HG03469 (cell line): ENCODE results near the gene CD96.
"Not testable (repeated sequence)": the region's sequence is repeated elsewhere in the genome, so short reads cannot be mapped to it uniquely, and the experiment has no call there.

Source experiments
- ATAC-seq: cut with Tn5 transposase; IDR thresholded peaks from one replicate; pipeline ENCODE4 v1.9.1; 2021; ENCODE audit warnings: mild to moderate bottlenecking, moderate library complexity, moderate number of reproducible peaks; ENCODE audit not compliant: unreplicated experiment

The CD96 gene

DNA sequence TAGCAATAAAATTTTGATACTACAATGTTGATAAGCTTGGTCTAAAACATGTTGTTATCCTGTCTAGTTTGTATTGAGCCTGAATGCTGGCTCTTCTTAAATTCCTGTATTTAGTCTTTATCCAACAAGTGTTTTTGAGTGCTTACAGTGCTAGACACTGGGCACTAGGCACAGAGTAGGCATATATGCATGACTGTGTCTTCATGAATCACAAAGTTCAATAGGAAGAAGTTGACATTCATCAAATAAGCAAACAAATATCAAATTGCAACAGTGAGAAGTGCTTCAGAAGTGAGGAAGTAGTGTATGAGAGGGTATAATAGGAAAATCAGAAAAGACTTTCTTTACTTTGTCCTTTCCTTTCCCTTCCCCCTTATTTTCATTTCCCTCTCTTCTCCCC lies 6.8 kb downstream of the CD96 start:
- ATAC-seq, result no peak

DNA sequence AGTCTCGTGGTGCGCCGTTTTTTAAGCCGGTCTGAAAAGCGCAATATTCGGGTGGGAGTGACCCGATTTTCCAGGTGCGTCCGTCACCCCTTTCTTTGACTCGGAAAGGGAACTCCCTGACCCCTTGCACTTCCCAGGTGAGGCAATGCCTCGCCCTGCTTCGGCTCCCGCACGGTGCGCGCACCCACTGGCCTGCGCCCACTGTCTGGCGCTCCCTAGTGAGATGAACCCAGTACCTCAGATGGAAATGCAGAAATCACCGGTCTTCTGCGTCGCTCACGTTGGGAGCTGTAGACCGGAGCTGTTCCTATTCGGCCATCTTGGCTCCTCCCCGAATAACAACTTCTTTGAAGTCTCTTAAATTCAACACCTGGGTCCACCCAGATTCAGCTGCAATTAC lies 19.9 kb downstream of the CD96 start:
- not testable (repeated sequence) for ATAC-seq

DNA sequence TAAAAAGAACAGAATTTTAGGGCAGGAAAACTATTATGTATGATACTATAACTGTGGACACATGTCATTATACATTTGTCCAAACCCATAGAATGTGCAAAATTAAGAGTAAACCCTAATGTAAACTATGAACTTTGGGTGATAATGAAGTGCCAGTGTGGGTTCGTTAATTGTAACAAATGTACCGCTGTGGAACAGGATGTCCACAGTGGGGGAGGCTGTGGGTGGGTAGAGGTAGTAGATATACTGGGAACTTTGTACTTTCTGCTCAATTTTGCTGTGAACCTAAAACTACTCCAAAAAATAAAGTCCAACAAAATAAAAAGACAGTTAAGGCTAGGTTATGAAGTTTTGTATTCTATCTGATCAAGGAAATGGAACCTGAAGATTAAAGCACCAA lies 24.8 kb downstream of the CD96 start:
- no peak for ATAC-seq

DNA sequence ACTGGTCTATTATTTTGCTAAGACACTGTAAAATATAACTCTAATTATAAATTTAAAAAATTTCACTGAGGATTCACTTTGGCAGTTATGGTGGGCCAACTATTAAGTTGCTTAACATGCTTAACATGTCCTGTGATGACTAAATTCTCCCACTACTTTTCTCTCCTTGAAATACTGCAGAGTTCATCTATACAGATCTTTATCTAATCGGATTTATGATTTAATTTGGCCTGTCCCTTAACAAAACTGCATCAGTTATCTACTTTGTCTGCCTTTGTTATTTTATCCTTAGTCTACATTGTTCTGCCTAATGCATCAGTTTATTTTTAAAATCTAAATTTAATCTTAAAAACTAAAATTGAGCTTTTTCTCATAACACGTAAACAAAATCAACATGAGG lies 26.4 kb downstream of the CD96 start:
- no peak for ATAC-seq

DNA sequence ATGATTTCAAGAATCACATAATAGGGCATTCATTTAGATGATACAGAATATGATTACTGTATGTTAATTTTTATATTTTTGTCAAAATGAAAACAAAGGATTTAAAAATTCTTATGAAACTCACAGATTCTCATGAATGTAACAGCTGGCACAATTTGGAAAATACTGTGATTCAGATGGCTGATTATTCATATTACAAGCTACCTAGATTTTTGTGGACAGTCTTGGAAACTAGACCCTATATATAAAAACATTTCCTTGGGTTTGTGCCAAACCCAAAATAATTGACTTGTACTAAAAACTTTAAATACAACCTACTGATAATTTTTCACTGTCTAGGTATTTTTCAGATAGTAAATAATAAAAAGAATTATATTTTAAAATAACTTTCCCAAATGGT lies 26.9 kb downstream of the CD96 start:
- no peak for ATAC-seq

DNA sequence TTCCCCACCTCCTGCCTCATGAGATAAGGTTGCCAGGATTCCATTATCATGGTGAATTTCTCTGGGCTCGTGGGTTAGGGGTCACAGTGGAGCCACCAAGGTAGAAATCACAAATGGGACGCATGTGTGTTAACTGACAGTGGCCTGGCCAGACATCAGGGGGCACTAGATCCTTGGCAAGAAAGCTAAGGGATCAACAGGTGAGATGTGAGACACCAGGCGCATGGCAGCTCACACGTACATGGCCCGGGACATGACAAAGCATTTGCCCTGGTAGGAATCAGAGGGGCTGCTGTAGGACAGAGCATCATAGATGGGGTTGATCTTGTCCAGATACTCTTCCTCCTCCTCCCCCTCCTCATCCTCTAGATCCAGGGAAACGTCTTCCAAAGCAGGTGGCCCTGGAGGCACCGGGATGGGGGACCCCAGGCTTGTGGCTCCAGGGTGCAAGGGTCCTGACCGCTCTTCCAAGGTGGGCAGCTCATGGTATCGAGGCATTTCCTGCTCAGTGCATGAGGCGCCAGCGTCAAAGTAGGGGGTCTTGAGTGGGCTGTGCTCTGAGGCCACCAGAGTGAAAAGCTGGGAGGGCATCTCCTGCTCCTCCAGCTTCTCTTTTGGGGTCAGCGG lies 28.5 kb downstream of the CD96 start:
- no peak for ATAC-seq

GRCh38 chr3:111571282-111571681 lies 29.3 kb downstream of the CD96 start:
- no peak for ATAC-seq

- ATAC-seq, result no peak
Measured at GRCh38 chr3:111571907-111572460, 30.0 kb downstream of the CD96 start.

DNA sequence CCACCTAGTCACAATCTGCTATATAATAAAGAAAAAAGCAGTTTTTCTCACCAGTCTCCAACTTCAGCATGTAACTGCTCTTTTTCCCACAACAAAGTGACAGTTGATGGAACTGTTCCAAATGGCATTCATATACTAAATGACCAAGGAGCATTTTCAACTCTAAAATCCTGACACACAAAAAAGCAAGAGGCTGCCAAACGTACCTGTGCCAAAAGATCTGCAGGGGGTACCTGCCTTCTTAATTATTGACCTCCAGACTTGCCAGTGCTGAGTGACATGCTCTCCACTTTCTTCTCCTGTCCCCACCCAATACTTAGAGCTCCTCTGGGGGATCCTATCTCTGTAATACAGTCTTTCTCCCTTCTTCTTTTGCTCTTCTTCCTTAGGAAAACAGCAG lies 35.1 kb downstream of the CD96 start:
- ATAC-seq, result no peak

DNA sequence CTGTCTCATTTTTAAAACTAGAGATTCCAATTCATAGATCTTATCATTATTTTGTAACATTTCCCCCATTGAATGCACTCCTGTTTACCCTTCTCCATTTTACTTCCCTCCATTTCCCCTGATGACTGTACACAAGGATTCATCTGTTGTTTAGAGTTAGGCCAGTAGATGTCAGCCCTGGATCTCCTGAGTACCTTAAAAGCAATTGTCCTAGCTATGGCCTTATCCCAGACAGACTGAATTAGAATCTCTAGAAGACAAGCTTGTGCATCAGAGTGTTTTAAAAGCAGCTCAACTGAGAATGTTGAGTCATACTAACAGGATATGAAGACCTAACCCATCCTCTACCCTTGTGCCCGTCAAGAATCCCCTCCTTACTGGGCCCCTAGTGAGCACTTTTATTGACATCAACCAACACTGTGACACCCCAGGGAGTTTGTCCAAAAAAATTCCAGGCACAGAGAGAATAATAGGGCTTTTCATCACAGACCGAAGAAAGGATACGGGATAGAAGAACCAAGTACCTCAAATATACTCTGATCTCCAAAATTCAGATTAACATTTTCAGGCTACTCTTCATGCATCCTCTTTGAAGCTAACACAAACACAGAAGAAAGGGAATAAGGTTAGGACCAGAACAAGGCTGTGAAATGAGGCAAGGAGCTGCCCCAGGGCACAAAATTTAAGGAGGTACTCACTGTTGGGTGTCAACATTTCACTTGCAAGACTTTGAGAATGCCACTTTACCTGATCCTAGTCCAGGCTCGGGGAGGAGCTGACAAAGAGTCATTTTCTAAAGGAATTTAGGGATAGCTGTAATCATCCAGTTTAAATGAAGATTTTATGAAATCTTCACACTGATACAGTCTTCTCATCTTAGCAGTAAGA lies 36.0 kb downstream of the CD96 start:
- peak; percentile 98 for ATAC-seq

- no peak for ATAC-seq
Measured at GRCh38 chr3:111578867-111579266, 36.9 kb downstream of the CD96 start.

GRCh38 chr3:111579495-111579894 lies 37.5 kb downstream of the CD96 start:
- ATAC-seq, result no peak

- ATAC-seq, result no peak
Measured at GRCh38 chr3:111581403-111582119, 39.6 kb downstream of the CD96 start.

GRCh38 chr3:111582120-111582474 lies 40.1 kb downstream of the CD96 start:
- ATAC-seq, result no peak

DNA sequence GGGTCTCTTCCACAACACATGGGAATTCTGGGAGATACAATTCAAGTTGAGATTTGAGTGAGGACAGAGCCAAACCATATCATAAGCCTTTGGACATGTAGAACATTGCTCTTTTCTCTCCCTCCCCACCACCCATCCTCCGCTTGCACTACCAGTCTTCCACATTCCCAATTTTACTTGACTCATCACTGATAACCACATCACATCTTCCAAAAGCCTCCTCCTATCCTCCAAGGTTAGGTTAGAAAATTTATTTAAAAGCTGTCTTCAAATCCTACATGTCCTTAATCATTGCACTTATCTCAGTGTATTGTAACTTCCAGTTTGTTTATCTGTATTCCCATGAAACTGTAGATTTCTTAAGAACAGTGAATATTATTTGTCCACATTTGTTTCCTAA lies 42.7 kb downstream of the CD96 start:
- ATAC-seq, result no peak

GRCh38 chr3:111585217-111585616 lies 43.2 kb downstream of the CD96 start:
- ATAC-seq, result no peak

DNA sequence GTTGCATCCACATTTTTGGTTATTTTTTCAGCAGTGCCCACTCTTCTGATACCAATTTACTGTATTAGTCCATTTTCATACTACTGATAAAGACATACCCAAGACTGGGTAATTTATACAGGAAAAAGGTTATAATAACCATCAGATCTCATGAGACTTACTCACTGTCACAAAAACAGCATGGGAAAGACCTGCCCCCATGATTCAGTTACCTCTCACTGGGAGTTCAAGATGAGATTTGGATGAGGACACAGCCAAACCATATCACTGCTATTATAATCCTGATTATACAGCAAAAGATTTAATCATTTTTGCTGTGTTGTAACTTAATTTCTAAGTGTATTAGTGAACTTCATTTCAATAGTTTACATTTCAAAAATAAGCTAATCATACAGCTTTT lies 46.5 kb downstream of the CD96 start:
- ATAC-seq, result no peak

DNA sequence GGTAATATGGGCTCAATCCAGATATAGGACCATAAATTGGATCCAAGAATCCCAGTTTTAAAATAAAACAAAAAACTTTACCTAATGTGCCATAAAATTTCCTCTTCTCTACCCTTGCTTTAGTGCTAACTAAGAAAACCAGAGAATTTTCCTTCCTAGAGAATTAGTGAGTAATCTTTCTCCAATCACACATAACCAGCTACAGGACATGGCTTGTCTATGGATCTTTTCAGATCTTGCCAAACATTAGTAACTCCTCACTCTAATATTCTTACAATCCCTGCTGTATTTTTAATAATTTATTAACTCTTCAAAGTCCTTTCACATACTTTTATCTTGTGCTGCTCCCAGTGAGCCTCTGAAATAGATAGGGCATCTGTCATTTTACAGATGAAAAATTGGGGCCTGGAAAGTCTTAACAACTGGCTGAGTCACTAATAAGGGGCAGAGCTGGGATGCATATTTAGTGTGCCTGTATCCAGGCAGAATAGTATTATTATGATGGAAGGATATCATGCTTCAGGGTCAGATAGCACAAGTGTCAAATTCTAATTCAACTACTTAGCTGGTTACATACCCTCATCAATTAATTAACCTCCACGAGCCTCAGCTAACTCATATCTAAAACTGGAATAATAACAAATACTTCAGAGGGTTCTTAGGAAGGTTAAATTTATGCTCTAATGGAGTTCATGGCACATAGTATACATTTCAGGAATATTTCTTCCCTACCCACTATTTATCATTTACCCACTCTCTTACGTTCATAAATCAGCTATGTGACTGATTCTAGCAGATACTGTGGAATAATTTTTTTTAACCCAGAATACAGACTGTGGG lies 47.5 kb downstream of the CD96 start:
- ATAC-seq, result no peak

DNA sequence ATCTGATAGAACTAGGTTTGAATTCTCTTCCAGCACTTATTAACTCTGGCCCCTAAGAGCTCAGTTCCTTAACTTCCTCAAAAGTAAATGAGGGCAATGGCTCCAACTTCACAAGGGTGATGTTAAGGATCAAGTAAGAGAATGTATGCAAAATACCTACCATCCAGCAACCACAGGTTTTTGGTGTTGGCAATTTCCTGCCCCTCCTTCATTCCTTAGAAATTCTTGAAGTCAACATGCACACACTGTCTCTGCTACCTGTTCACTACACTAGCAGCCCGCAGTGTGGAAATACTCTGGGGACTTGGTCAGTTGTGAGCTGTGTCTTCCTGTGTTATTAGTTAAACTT lies 48.1 kb downstream of the CD96 start:
- no peak for ATAC-seq

DNA sequence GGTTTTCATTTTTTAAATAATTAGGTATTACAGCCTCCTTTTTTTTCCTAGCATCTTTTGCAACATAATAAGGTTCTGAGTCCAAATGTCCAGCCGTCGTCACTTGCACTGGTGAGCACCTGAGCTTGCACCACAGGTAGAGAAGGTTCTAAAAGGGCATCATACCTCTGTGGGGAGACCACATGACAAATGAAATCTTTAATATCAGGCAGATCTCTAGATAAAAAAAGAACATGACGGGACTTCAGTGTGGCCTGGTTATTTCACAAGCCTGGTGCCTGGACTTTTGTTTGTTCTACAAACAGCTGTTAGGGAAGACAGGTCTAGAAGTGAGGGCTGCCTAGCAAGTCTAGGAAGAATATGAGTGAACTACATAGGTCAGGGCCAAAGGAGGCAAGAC lies 49.6 kb downstream of the CD96 start:
- ATAC-seq, result no peak

GRCh38 chr3:111592143-111592542 lies 50.1 kb downstream of the CD96 start:
- ATAC-seq, result no peak
